OCI-LY7 (cell line): ENCODE results near the gene WNT11. TPM values are rescaled to one million over a fixed set of nuclear protein-coding genes. Genes with fewer than 3 reads are reported as not detected.

Experiments used
- BruUV-seq: library from RNA; stranded (reverse); fragments of 400-500 nt; replicated peaks from 2 replicates; lab custom pipeline; 2021; lab: Mats Ljungman, UMichigan
- CTCF ChIA-PET: fragments of 300-600 bp; sonication (Branson Sonifier 250); formaldehyde crosslinking; loops from one replicate; lab custom pipeline; 2022; ENCODE audit warnings: antibody characterized with exemption; ENCODE audit not compliant: unreplicated experiment; lab: Charles Lee
- POLR2A ChIA-PET: fragments of 300-600 bp; sonication (Branson Sonifier 250); formaldehyde crosslinking; loops from one replicate; lab custom pipeline; 2022; ENCODE audit warnings: antibody characterized with exemption; lab: Charles Lee
- DNase-seq: peaks from one replicate; pipeline ENCODE4 v3.0.0-alpha.2; 2015; ENCODE audit warnings: low spot score
- H2AFZ ChIP-seq: fragments of 200-600 bp; sonication (generic), shearing (Covaris generic); 2 replicates; pipeline ENCODE4 v1.6.1; 2014; ENCODE audit warnings: mild to moderate bottlenecking, antibody characterized with exemption, low read length, moderate library complexity
- H3K27ac ChIP-seq: fragments of 200-600 bp; sonication (generic); 2 replicates; pipeline ENCODE4 v1.5.1; 2014; ENCODE audit warnings: mixed run types, low read depth, mild to moderate bottlenecking, moderate library complexity, low read length, inconsistent platforms; ENCODE audit not compliant: poor library complexity, severe bottlenecking
- H3K36me3 ChIP-seq: fragments of 200-600 bp; sonication (generic); 2 replicates; pipeline ENCODE4 v1.6.1; 2014; ENCODE audit warnings: mild to moderate bottlenecking, antibody characterized with exemption, low read length, moderate library complexity, mixed read lengths; ENCODE audit not compliant: insufficient read depth
- H3K4me1 ChIP-seq: fragments of 200-600 bp; sonication (generic); 2 replicates; pipeline ENCODE4 v1.5.1; 2014; ENCODE audit warnings: mild to moderate bottlenecking, low read length; ENCODE audit not compliant: insufficient read depth, poor library complexity, severe bottlenecking
- H3K4me2 ChIP-seq: fragments of 200-600 bp; sonication (generic); 2 replicates; pipeline ENCODE4 v1.6.1; 2014; ENCODE audit warnings: mild to moderate bottlenecking, low read length
- H3K4me3 ChIP-seq: fragments of 200-600 bp; sonication (generic); 2 replicates; pipeline ENCODE4 v1.5.1; 2014; ENCODE audit warnings: mild to moderate bottlenecking, low read depth, low read length; ENCODE audit not compliant: poor library complexity, severe bottlenecking
- H3K79me2 ChIP-seq: fragments of 200-600 bp; sonication (generic); 2 replicates; pipeline ENCODE4 v1.6.1; 2016; ENCODE audit warnings: low read depth, mild to moderate bottlenecking, low read length, moderate library complexity, mixed read lengths; ENCODE audit not compliant: insufficient read depth
- H3K9me2 ChIP-seq: fragments of 200-600 bp; sonication (generic); 2 replicates; pipeline ENCODE4 v1.6.1; 2016; ENCODE audit warnings: mild to moderate bottlenecking, low read length, mixed read lengths; ENCODE audit not compliant: insufficient read depth
- H3K9me3 ChIP-seq: fragments of 200-600 bp; sonication (generic); 2 replicates; pipeline ENCODE4 v1.6.1; 2014; ENCODE audit warnings: mild to moderate bottlenecking, mixed run types, low read length, mixed read lengths
- H4K20me1 ChIP-seq: fragments of 200-600 bp; sonication (generic); 2 replicates; pipeline ENCODE4 v1.6.1; 2014; ENCODE audit warnings: mild to moderate bottlenecking, antibody characterized with exemption, low read length, moderate library complexity, mixed read lengths; ENCODE audit not compliant: insufficient read depth
- CTCF ChIP-seq: fragments of 200-600 bp; sonication (generic); conservative IDR thresholded peaks from 2 replicates; pipeline ENCODE4 v1.5.1; 2014; ENCODE audit warnings: mild to moderate bottlenecking, antibody characterized with exemption, low read length, moderate library complexity, mixed read lengths
- EZH2phosphoT487 ChIP-seq: fragments of 200-600 bp; sonication (generic); IDR thresholded peaks from 2 replicates; pipeline ENCODE4 v1.6.1; 2018; ENCODE audit warnings: low read depth, borderline replicate concordance, mild to moderate bottlenecking, mixed run types, antibody characterized with exemption, low read length, moderate library complexity, mixed read lengths
- intact Hi-C: fragments of 100-400 bp; cut with micrococcal nuclease; formaldehyde crosslinking; loops from one replicate; pipeline ENCODE4 v1.10.0; 2022; ENCODE audit not compliant: unreplicated experiment
- total RNA-seq, 2 experiments: library from RNA; depleted of rRNA in 1 of 2; stranded (reverse); fragments of >200 nt in 1 of 2; shearing (Covaris generic) in 1 of 2; gene quantifications; 2 replicates each; pipeline ENCODE4 v1.2.3, GENCODE V29; 2014 to 2022

WNT11 gene
- total RNA-seq, 2 experiments from 2014 or later, result not detected

GRCh38 chr11:76216536-76217325 is 10.4 kb upstream of the WNT11 start:
- intact Hi-C loops, result no loop called here
- no peak overlapping the region for H3K4me3 ChIP-seq
- TF ChIP-seq CTCF, result no peak
- no peak for TF ChIP-seq EZH2phosphoT487
- H3K4me1 ChIP-seq, result no peaks in the 10 kb centered on the region
- H3K79me2 ChIP-seq, result no peaks in the 10 kb centered on the region
- no peaks in the 10 kb centered on the region for H3K9me3 ChIP-seq
- H3K27ac ChIP-seq, result no peak overlapping the region
- H3K36me3 ChIP-seq, result no peaks in the 10 kb centered on the region
- H2AFZ ChIP-seq, result no peak overlapping the region
- no peaks in the 10 kb centered on the region for H3K9me2 ChIP-seq
- ChIA-PET POLR2A (no interaction called here), CTCF (no interaction called here)
- no TSS peak for BruUV-seq
- no peak overlapping the region for H3K4me2 ChIP-seq
- no peak for DNase-seq
- no peaks in the 10 kb centered on the region for H4K20me1 ChIP-seq

- no peaks in the 10 kb centered on the region for H3K79me2 ChIP-seq
- CTCF ChIA-PET, result no interaction called here
- BruUV-seq, result no TSS peak
- H4K20me1 ChIP-seq, result no peaks in the 10 kb centered on the region
- no peak overlapping the region for H3K4me3 ChIP-seq
- intact Hi-C loops, result no loop called here
- H3K27ac ChIP-seq, result no peak overlapping the region
- no peak overlapping the region for H3K4me2 ChIP-seq
- H3K4me1 ChIP-seq, result no peaks in the 10 kb centered on the region
- TF ChIP-seq CTCF (no peak), EZH2phosphoT487 (no peak)
- H3K9me2 ChIP-seq, result no peaks in the 10 kb centered on the region
- no peaks in the 10 kb centered on the region for H3K36me3 ChIP-seq
- H3K9me3 ChIP-seq, result no peaks in the 10 kb centered on the region
- no peak for DNase-seq
- POLR2A ChIA-PET, result no interaction called here
- no peak overlapping the region for H2AFZ ChIP-seq
Observed at GRCh38 chr11:76215941-76216340, 9.6 kb upstream of the WNT11 start.

GRCh38 chr11:76214968-76215548 is 8.8 kb upstream of the WNT11 start:
- Histone ChIP-seq H4K20me1 (no peaks in the 10 kb centered on the region), H3K4me1 (no peaks in the 10 kb centered on the region), H3K4me3 (no peak overlapping the region), H3K9me3 (no peaks in the 10 kb centered on the region), H2AFZ (no peak overlapping the region), H3K4me2 (no peak overlapping the region), H3K9me2 (no peaks in the 10 kb centered on the region), H3K36me3 (no peaks in the 10 kb centered on the region), H3K27ac (no peak overlapping the region), H3K79me2 (no peaks in the 10 kb centered on the region)
- BruUV-seq, result no TSS peak
- ChIA-PET POLR2A (no interaction called here), CTCF (no interaction called here)
- TF ChIP-seq CTCF (no peak), EZH2phosphoT487 (no peak)
- intact Hi-C loops, result no loop called here
- no peak for DNase-seq
